ENCODE results near the gene OARD1.

DNA sequence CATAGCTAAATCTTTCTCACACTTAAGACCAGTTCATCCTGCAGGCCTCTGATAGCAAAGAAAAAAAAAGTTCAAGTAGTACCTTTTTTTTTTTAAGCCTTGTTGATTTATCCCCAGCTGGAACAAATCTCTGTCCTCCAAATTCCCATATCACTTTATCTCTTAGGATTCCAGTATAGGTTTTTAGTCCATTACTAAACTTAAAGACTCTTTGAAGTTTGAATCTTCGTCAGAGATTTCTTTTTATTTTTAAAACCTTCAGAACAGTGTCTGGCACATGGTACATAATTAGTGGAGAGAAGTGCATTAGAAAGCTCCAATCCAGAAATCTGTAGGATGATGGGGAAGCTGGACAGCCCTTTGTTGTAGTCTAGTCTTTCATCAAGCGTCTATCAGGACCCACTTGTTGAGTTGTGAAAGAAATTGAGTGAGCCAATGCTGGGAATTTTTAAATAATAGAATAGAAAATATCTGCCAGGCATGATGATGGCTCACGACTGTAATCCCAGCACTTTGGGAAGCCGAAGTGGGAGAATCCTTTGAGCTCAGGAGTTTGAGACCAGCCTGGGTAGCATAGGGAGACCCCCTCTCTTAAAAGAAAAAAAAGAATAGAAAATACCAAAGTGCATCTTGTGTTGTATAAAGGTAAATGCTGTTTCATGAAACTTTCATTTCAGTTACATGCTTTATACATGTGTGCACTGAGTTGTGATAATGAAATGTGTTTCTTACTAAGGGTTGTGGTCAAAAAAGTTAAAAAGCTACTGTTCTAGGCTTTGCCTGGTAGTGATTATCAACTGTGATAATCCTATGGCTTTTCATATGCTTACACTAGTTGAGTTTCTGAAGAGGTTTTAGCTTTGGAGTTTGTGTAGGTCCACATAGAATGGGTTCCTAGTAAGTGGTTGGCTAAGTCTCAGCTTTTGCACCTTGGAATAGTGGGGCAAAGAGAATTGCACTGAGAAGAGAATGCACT is 3.8 kb upstream of the OARD1 start:
- TF ChIP-seq, protein P1, sequence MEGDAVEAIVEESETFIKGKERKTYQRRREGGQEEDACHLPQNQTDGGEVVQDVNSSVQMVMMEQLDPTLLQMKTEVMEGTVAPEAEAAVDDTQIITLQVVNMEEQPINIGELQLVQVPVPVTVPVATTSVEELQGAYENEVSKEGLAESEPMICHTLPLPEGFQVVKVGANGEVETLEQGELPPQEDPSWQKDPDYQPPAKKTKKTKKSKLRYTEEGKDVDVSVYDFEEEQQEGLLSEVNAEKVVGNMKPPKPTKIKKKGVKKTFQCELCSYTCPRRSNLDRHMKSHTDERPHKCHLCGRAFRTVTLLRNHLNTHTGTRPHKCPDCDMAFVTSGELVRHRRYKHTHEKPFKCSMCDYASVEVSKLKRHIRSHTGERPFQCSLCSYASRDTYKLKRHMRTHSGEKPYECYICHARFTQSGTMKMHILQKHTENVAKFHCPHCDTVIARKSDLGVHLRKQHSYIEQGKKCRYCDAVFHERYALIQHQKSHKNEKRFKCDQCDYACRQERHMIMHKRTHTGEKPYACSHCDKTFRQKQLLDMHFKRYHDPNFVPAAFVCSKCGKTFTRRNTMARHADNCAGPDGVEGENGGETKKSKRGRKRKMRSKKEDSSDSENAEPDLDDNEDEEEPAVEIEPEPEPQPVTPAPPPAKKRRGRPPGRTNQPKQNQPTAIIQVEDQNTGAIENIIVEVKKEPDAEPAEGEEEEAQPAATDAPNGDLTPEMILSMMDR (IDR thresholded peaks at IDR 0.05; ENCODE audit: low read length) = no peak
- TF ChIP-seq EZH2 (optimal IDR thresholded peaks at IDR 0.05; ENCODE audit: low read depth, low read length) = no peak
- no peak for TF ChIP-seq EZH2phosphoT487 (IDR thresholded peaks at IDR 0.05; ENCODE audit: low read length)

Data from MM.1S (cell line).